Colonic mucosa (tissue), 4 donors: ENCODE results near the gene CALB2. TPM values are rescaled to one million over a fixed set of nuclear protein-coding genes. Genes with fewer than 3 reads are reported as not detected.

Experiments
- DNase-seq: peaks from one replicate; pipeline ENCODE4 v3.0.0-alpha.2; 2020
- H3K27ac ChIP-seq: fragments of 200-600 bp; one replicate; pipeline ENCODE4 v1.8.0; 2021
- H3K27me3 ChIP-seq: fragments of 200-600 bp; one replicate; pipeline ENCODE4 v1.8.0; 2021
- H3K36me3 ChIP-seq: fragments of 200-600 bp; one replicate; pipeline ENCODE4 v1.8.0; 2021
- H3K4me1 ChIP-seq: fragments of 200-600 bp; one replicate; pipeline ENCODE4 v1.8.0; 2021; ENCODE audit warnings: mild to moderate bottlenecking
- H3K4me3 ChIP-seq: fragments of 200-600 bp; one replicate; pipeline ENCODE4 v1.8.0; 2021
- H3K9ac ChIP-seq, 2 donors: one replicate each; pipeline ENCODE4 v1.7.0; 2013; ENCODE audit warnings: control low read depth in 2 of 2, low read depth in 2 of 2, low read length in 2 of 2
- H3K9me3 ChIP-seq: fragments of 200-600 bp; one replicate; pipeline ENCODE4 v1.8.0; 2021
- CTCF ChIP-seq: fragments of 200-600 bp; IDR thresholded peaks from one replicate; pipeline ENCODE4 v1.8.0; 2022; ENCODE audit warnings: antibody characterized with exemption, mild to moderate bottlenecking
- intact Hi-C: fragments of 100-400 bp; cut with DNase I; formaldehyde crosslinking; loops from one replicate; pipeline ENCODE4 v1.14.1; 2022
- total RNA-seq, 2 donors: library from RNA; stranded (reverse); fragmentation: NEBNext Ultra II Directional in 1 of 2; extraction: Animal tissue kit (Norgen Biotek cat#: 25700) in 1 of 2; gene quantifications; one replicate each; pipeline ENCODE4 v1.2.1, GENCODE V29; 2021
- donor health status: healthy.
- donor health status: DM: no; HTN: no; CAD: no.
- donor health status: DM: no; HTN: no; CAD: no.

Gene CALB2
- total RNA-seq, 2 donors from 2014 or later: 0.74 to 2.8 TPM

- Histone ChIP-seq H3K27ac (no peak overlapping the region), H3K27me3 (peaks cover 2% of the 10 kb centered on the region), H3K9me3 (no peaks in the 10 kb centered on the region), H3K9ac (no peak overlapping the region), H3K4me3 (no peak overlapping the region), H3K4me1 (no peaks in the 10 kb centered on the region), H3K36me3 (no peaks in the 10 kb centered on the region)
- no peak for TF ChIP-seq CTCF
- DNase-seq: no peak
- intact Hi-C loops: no loop called here
These were observed 72.2 kb downstream of the CALB2 start for GRCh38 chr16:71430744-71431143.

DNA sequence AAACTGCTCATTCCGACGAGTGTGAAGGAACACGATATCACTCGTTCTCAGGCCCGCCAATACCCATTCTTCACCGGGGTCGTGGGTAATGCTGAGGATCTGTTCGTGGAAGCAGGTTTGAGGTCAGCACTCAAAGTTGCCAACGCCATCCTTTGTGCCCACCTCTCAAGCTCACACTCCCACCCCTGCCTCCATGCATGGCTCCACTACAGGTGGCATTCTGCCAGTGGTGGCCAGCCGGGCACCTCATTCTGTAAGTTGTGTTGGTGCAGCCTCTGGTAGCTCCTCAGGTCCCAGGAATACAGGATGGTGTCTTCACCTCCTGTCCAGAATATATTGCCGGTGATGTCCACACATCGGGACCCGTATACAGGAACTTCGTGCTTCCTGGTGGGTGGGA lies 72.7 kb downstream of the CALB2 start:
- H3K27ac ChIP-seq: no peak overlapping the region
- intact Hi-C loops: no loop called here
- no peaks in the 10 kb centered on the region for H3K4me1 ChIP-seq
- peaks cover 2% of the 10 kb centered on the region for H3K27me3 ChIP-seq
- no peak overlapping the region for H3K9ac ChIP-seq
- no peak overlapping the region for H3K4me3 ChIP-seq
- no peak for TF ChIP-seq CTCF
- H3K9me3 ChIP-seq: no peaks in the 10 kb centered on the region
- no peaks in the 10 kb centered on the region for H3K36me3 ChIP-seq
- DNase-seq: no peak

DNA sequence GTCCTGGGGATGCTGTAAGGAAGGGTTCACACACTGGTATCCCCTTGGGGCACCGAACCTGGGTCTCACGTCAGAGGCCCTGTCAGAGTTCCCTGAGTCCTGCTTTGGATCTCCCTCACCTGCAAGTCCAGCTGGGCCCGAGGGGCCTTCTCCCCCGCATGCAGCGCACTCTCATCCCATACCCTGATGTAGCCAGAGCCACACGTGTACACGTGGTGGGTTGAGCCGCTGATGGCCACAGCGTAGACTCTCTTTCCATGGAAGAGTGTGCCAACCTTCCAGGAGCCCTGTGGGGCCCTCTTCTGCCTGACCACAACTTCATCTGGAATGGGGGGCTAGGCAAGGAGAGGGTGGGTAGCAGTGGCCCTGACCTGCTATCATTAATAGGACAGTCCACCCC lies 73.5 kb downstream of the CALB2 start:
- no peak for TF ChIP-seq CTCF
- Histone ChIP-seq H3K4me3 (no peak overlapping the region), H3K36me3 (no peaks in the 10 kb centered on the region), H3K9me3 (no peaks in the 10 kb centered on the region), H3K27ac (no peak overlapping the region), H3K4me1 (no peaks in the 10 kb centered on the region), H3K27me3 (peaks cover under 1% of the 10 kb centered on the region), H3K9ac (no peak overlapping the region)
- intact Hi-C loops: no loop called here
- DNase-seq: no peak

DNA sequence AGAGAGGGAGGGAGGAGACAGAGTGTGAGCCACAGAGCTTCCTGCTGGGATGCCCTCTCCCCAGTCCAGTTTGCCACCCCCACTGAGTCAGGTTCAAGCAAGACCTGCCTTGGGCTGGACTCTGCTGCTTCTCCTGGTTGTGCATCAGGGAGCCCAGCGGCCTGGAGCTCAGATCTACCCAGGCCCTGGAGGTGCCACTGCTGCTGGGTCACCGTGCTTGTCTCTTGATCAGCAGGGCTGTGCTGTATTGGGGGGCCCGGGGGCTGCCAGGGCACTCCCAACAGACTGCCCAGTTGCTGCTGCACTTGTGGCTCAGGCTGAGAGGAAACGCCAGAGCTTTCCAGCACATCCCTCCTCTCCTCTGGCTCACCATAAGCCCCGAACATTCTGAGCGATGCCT lies 74.4 kb downstream of the CALB2 start:
- H3K27ac ChIP-seq: no peak overlapping the region
- no peak for DNase-seq

GRCh38 chr16:71436473-71436872 lies 78.0 kb downstream of the CALB2 start:
- H3K27ac ChIP-seq: no peak overlapping the region
- no peak overlapping the region for H3K9ac ChIP-seq
- no peaks in the 10 kb centered on the region for H3K36me3 ChIP-seq
- no peaks in the 10 kb centered on the region for H3K4me1 ChIP-seq
- H3K9me3 ChIP-seq: no peaks in the 10 kb centered on the region
- DNase-seq: no peak
- no peaks in the 10 kb centered on the region for H3K27me3 ChIP-seq
- intact Hi-C loops: no loop called here
- no peak for TF ChIP-seq CTCF
- no peak overlapping the region for H3K4me3 ChIP-seq

More for the DNA sequence above, 74.4 kb downstream of the CALB2 start:
- H3K4me1 ChIP-seq: no peaks in the 10 kb centered on the region
- no peak for TF ChIP-seq CTCF
- no peaks in the 10 kb centered on the region for H3K36me3 ChIP-seq
- H3K4me3 ChIP-seq: no peak overlapping the region
- no peak overlapping the region for H3K9ac ChIP-seq
- intact Hi-C loops: no loop called here
- no peaks in the 10 kb centered on the region for H3K9me3 ChIP-seq
- H3K27me3 ChIP-seq: no peaks in the 10 kb centered on the region

DNA sequence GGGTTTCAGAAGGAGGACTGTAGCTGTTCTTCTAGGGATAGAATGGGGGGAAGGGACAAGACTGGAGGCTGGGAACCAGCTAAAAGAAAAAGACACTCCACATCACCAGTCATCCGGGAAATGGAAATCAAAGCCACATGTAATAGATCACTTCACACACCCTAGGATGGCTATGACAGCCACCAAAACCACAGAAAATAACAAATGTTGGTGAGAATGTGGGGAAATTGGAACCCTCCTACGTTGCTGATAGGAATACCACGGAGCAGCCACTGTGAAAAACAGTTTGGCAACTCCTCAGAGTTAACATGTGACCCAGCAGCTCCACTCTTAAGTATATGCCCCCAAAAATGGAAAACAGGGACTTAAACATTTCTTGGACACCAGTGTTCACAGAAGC lies 81.0 kb downstream of the CALB2 start:
- TF ChIP-seq CTCF: no peak
- intact Hi-C loops: no loop called here
- no peaks in the 10 kb centered on the region for H3K36me3 ChIP-seq
- H3K27me3 ChIP-seq: no peaks in the 10 kb centered on the region
- H3K9ac ChIP-seq: no peak overlapping the region
- H3K27ac ChIP-seq: no peak overlapping the region
- H3K9me3 ChIP-seq: no peaks in the 10 kb centered on the region
- DNase-seq: no peak
- no peaks in the 10 kb centered on the region for H3K4me1 ChIP-seq
- H3K4me3 ChIP-seq: no peak overlapping the region
